Stimulated activated CD4-positive, alpha-beta T cell treated with anti-CD3 and anti-CD28 coated beads, Interleukin-2, amount 100 ng/mL, for 24 hours (primary cell): ENCODE results near the gene TARP.
A peak's percentile ranks its signal among the peaks of the same experiment; 100 is the strongest.
"Not testable (repeated sequence)": the region's sequence is repeated elsewhere in the genome, so short reads cannot be mapped to it uniquely, and the experiment has no call there.

Experiments
- DNase-seq, 2 donors: peaks; one replicate each; pipeline ENCODE4 v3.0.0-alpha.2; 2020

Gene TARP

DNA sequence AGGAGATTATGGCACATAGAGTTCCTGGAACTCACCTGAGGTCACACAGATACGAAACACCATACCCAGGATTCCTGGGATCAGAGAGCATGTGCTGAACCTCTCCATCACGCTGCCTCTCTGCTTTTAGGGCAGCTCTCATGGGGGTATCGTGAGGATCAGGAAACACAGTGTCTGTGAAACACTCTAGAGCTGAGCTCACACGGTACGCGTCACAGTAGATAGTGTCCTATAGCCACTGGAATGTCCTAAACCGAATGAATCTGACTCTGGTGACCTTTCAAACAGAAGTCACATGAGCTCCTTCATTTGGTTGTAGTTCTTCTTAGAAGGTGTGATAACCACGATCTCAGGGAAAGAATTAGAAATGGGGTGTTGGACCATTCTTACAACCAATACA is 14.3 kb downstream of the TARP start:
- DNase-seq: not testable (repeated sequence)

DNA sequence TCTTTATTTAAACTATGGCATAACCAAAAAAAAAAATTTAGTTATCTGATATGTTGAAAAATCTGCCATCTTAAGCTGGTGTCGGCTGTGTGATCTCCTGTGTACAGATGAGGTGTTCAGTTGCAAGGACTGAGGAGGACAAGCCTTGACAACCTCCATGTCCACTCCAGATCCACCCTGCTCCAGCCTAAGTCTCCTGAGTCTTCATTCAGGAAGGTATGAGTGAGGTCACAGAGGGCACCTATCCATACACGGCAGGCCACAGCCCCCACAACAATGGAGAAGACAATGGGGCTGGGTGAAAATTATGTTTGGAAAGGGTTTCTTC is 16.1 kb downstream of the TARP start:
- DNase-seq: no peak

DNA sequence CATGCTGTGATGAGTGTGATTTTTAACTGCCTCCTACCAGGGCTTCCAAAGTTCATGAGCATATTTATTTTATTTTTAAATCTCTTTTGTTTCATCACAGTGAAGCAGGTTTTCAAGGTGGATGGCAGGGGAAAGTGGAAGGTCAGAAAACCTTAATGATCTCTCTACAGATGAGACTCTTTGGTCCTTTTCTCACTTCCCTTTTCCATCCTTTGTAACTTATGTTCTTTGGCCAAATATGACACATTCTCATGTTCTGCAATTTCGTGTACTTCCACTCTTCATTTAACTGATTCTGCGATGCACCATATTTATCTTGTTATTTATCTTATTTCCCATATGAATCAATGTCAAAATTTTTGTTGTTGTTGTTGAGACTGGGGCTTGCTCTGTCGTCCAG is 23.6 kb downstream of the TARP start:
- not testable (repeated sequence) for DNase-seq

DNA sequence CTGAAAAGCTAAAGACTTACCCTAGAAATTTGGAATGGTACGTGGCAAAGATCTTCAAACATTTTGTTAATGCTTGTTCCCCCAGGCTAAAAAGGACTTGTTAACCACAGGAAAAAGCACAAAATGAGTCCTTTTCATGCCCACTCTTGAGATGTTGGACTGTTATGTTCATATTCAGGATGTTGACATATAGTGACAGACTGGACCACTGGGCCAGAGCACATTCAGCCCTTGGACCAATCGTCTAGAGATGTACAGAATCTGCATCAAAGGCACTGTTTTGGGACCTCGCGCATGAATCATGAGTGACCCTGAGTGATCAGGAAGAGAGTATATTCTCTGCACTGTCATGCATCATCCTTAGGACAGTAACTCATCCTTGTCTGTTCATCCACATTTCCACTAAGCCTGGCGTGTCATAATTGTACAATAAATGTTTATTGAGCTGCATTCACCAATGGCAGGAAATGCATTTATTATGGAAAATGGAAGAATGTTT is 25.3 kb downstream of the TARP start:
- DNase-seq: no peak

DNA sequence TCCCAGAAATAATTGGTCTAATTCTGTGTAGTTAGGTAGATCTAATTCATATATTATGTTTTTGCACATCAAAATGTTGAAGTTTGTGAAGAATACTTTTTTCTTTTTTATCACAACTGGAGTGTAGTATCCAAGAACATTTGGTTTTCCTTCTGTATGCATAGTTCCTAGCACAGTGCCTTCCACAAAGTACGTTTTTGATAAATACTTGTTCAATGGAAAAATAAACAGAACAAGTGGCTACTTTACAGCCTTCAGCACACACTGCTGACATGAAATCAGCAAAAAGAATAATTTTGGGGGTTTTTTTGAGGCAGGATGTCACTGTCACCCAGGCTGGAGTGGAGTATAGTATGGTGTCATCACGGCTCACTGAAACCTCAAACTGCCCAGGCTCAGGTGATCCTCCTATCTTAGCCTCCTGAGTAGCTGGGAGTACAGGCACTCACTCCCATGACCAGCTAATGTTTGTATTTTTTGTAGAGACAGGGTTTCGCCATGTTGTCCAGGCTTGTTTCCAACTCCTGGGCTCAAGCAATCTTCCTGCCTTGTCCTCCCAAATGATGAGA is 27.9 kb downstream of the TARP start:
- no peak for DNase-seq

DNA sequence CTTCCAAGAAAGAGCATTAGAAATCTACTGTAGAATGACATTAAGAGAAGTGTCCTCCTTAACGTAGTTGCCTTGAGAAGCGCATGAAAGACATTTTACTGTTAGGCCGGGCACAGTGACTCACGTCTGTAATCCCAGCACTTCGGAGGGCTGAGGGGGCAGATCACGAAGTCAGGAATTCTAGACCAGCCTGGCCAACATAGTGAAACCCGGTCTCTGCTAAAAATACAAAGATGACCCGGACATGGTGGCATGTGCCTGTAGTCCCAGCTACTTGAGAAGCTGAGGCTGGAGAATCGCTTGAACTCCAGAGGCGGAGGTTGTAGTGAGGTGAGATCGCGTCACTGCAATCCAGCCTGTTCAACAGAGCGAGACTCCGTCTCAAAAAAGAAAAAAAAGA is 28.9 kb downstream of the TARP start:
- no peak for DNase-seq

DNA sequence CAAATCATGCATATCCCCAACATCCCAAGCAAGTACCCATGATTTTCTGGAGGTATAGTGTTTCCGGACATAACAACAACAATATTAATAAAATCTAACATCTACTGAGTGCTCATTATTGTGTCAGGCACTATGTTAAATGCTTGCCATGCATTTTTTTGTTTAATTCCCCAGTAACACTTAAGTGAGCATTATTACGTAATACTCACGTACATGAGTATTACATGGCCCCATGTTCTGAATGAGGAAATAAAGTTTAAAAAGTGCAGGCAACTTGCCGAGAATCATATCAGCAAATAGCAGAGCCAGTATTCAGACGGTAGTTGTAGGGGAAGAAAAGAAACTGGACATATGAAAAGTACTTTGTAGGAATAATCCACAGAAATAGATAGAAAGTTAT is 30.1 kb downstream of the TARP start:
- DNase-seq: not testable (repeated sequence)

DNA sequence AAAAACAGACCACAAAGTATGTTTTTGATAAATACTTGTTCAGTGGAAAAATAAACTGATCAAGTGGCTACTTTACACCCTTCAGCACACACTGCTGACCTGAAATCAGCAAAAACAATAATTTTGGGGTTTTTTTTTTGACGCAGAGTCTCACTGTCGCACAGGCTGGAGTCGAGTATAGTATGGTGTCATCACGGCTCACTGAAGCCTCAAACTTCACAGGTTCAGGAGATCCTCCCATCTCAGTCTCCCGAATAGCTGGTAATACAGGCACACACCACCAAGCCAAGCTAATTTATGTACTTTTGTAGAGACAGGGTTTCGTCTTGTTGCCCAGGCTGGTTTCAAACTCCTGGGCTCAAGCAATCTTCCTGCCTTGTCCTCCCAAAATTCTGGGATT is 30.6 kb downstream of the TARP start:
- no peak for DNase-seq

DNA sequence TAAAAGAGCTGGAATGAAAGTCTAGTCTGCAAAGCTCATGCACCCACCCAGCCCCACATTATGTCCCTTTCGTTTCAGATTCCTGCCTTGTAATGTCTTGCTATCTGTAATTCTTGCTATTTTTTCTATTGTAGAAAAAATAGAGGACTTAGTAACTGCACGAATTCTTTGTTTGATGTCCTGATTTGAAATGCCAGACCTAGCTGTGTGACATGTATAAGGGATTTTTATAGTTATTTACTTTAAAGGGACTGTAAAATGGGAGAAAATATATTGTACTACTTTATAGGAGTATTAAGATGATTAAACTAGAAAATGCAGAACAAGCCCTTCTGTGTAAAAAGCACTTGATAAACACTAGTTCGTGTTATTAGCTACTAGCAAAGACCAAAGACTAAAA is 32.4 kb downstream of the TARP start:
- DNase-seq: no peak

DNA sequence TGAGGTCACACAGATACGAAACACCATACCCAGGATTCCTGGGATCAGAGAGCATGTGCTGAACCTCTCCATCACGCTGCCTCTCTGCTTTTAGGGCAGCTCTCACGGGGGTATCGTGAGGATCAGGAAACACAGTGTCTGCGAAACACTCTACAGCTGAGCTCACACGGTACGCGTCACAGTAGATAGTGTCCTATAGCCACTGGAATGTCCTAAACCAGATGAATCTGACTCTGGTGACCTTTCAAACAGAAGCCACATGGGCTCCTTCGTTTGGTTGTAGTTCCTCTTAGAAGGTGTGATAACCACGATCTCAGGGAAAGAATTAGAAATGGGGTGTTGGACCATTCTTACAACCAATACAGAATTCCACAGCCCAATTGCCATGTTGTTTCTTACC is 34.3 kb downstream of the TARP start:
- DNase-seq: not testable (repeated sequence)

DNA sequence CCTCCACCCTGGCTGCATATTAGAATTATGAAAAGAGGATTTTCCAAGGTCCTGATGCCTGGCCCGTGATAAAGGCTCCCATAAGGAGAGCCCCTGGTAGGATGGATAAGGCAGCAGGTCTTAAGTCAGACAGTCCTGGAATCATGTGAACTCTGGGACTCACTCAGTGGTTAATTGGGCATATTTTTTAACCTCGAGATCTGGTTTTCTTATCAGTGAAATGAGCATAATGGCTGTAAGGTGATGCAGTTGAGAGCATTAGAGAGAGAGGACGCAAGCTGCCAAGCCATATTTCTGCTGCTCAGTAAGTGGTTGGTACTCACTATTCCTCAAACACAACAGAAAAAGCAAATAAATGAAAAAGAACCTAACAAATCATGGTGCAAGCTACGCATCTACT is 37.8 kb downstream of the TARP start:
- DNase-seq: no peak

DNA sequence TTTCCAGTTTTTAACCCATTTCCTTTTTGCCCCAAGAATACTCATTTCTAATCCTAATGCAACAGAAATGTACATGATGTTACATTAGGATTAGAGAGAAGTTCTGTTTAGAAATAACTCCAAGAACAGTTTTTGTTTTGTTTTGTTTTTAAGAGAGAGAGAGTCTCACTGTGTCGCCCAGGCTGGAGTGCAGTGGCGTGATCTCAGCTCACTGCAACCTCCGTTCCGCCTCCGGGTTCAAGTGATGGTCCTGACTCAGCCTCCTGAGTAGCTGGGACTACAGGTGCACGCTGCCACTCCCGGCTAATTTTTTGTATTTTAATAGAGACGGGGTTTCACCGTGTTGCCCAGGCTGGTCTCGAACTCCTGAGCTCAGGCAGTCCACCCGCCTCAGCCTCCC is 38.7 kb downstream of the TARP start:
- DNase-seq: not testable (repeated sequence)

DNA sequence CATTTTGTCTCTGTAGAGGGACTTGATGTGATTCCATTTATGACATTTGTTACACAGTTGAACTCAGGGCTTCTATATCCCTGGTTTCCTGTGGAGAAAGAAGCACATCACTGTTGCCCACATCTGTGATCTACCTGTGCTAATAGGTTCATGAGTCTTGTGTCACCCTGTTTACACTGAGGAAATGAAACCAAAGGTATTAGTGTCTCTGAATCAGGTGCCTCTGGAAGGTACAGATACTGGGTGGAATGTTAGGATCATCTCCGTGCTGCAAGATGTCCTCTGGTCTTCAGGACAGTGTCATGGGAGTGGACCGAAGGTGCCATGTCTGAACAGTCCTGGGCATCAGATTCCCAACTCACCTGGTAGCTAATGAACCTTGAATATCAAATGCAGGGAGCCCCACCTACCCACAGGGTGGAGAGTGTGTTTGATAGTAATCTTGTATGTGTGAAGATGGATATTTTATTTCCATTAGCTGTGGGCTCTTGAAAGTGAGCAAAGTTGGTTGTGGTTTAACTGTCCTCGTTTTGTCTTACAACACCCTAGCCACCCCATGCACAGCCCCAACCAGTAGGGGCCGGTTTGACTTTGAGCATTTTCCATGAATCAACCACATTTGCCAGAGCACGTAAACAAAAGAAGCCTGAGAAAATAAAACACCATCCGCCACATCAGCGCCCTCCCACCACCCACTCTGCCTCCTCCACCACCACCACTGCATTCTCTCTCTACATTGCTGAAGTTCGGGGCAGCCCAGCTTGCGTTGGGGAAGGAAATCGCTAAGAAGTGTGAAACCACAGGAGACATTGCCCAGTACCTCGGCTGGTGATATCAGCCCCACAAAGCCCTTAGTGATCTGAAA is 40.7 kb downstream of the TARP start:
- peak; percentile 70 to 72 for DNase-seq

DNA sequence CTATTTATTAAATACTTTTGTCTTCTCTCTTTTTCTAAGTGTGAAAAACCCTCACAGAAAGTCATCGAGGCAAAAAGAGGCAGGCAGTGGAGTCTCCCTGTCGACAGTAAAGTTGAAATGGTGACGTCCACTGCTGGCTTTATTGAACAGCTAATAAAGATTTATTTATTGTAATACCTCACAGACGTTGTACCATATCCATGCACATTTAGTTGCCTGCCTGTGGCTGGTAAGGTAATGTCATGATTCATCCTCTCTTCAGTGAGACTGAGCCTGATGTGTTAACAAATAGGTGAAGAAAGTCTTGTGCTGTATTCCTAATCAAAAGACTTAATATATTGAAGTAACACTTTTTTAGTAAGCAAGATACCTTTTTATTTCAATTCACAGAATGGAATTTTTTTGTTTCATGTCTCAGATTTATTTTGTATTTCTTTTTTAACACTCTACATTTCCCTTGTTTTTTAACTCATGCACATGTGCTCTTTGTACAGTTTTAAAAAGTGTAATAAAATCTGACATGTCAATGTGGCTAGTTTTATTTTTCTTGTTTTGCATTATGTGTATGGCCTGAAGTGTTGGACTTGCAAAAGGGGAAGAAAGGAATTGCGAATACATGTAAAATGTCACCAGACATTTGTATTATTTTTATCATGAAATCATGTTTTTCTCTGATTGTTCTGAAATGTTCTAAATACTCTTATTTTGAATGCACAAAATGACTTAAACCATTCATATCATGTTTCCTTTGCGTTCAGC is 43.4 kb downstream of the TARP start:
- no peak for DNase-seq

DNA sequence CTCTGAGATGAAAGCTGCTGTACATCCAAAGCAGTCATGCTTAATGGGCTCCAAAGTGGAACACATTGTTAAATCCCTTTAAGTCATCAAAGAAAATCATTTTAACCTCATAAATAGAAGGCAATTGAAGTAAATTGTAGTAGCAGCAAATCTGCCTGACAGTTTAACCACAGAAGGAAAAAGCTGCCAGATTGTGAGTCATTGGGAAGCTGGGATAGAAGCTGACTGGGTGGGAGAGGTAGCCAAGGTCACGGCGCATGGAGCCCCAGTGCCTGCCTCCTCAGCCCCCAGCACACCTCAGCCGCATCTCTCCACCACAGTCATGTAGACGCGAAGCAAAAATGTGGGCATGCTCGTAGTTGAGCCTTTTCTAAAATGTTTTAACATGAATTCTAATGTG is 44.0 kb downstream of the TARP start:
- no peak for DNase-seq

DNA sequence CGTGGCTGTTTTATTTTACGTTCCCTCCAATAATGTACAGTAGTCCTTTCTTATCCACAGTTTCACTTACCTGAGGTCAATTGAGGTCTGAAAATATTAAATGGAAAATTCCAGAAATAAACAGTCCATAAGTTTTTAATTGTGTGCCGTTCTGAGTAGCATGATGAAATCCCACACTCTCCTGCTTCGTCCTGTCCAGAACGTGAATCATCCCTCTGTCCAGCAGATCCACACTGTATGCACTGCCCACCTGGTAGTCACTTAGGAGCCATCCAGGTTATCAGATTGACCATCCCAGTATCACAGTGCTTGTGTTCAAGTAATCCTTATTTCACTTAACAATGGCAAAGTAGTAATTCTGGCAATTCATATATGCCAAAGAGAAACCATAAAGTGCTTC is 49.0 kb downstream of the TARP start:
- DNase-seq: no peak

DNA sequence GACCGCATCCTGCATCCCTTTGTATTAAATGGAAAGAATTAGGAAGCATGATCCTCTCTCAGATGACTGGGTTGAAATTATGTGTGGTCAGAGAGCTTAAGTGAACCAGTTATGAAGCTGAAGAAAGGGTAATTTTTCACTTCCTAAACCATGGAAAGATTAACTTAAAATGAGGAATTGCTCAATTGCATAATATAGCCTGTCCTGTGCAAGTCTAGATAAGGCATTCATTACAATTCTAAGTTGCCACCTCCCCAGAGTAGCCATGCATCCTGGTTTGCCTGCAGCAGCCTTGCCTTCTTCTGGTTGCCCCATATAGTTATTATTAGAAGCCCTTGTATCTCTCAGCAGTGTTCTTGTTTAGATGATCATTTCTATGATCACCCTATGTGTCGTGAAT is 50.1 kb downstream of the TARP start:
- no peak for DNase-seq

DNA sequence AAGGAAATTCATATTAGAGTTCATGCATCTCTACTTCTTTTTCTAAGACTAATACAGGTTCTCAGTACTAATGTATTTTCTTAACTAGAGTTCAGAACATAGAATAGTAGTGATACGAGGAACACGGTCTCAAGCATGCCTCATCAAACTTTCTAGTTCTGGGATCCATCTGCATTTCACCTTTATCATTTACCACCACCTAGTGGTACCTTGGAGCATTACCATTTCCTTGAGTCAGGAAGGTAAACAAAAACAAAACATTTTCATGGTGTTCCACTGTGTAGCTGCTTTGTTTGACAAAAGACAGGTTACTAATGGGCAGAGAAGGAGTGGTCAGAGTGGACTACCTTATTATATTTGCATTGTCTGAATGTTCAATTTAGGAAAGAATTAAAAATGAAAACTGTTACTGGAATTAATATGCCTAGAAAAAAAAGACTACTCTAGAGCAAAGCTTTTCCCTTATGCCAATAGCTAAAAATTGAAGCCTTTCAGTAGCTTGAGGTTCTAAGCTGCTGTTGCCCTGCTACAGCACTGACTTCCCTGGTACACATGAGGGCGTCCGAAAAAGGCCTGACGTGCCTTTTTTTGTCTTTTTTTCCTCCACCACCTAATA is 50.8 kb downstream of the TARP start:
- DNase-seq: no peak

DNA sequence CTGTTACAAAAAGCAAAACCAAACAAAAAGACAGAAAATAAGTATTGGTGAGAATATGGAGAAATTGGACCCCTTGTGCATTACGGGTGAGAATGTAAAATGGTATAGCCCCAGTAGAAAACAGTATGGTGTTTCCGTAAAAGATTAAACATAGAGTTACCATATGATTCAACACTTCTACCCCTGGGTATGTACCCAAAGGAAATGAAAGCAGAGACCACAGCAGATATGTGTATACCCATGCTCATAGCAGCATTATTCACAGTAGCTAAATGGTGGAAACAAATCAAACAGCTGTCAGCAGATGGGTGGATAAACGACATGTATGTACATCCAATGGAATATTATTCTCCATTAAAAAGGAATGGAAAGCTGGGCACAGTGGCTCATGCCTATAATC is 53.0 kb downstream of the TARP start:
- no peak for DNase-seq

DNA sequence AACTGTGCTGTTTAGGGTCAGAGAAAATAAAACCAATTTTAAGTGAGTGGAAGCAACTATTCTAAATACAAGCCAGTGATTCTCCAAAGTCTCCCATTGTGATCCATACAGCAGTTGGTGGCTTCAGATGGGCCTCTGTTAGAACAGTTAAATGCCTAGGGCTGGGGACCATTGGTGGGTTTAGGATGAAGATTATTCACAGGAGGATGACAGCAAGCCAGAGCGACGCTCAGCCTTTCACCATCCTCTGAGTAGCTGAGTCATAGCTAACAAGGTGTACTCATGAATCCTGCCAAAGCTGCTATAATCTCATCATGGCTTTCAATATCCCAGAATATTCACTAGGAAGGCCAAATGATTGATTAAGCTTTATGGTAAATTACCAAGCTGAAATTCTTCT is 55.8 kb downstream of the TARP start:
- no peak for DNase-seq

DNA sequence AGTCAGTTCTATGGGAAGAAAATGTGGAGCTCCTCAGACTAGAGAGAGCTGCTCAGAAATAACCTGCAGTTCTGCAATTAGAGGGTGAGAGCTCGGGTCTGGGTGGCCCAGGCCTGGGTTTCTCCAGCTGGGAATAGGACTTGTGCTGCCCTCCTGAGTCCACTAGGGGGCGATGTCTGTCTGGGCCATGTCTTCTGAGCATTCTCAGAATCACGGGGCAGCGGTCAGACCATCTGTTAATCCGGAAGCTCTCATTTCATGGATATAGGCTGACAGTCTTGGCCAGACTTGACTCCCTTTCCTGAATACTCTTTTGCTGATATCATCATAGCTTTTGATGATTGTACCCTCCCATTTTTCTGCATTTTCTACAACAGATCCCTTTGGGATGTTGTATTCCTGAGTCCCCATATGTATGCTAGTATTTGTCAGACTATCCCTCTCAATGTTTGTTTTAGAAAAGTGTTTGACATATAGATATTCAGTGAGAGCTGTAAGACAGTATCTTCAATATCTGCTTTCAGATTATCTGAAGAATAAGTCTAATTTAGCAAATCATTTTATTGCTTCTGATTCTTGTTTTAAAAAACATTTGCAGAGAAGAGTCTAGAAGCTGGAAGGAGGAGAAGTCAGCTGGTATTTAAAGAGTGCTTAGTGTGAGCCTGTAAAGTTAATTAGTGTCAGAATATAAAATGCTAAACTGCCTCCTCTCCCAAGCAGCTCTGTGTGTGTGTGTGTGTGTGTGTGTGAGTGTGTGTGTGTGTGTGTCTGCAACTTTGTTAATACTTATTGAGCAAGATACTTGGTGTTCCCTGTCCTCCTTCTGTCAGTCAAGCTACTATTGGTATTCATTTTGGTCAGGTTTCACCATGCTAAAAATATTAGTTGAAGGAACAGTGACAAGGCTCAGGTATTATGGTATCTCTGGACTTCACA is 57.4 kb downstream of the TARP start:
- peak; percentile 72 to 75 for DNase-seq

DNA sequence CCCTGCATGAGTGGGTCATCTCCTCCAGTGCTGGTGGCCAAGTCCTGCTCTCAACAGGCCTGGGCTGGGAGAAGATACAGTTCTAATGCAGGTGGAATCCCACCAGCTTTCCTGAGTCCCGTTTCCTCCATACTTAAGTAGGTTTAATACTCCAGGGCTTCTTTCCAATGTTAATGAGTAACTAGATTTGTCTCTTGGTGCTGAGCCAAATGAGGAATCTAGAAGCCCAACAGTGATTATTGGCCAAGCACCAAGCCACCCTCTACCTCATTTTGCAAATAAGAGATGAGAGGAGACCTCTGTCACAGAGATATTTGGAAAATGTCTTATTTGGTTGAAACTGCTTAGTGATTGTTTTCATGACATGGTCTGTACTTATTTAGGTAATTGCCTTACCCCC is 58.3 kb downstream of the TARP start:
- no peak for DNase-seq
